ENCODE results near the gene ATAD2B. TPM values are rescaled to one million over a fixed set of nuclear protein-coding genes. Genes with fewer than 3 reads are reported as not detected.

Gene ATAD2B
- polyA plus RNA-seq, 1 of the 3 experiments (the other 2 are of a cell fraction), result 1.3 TPM

GRCh38 chr2:23926750-23927571 lies at the start of gene ATAD2B (continued):
- TF ChIP-seq RCOR1 (IDR thresholded peaks at IDR 0.05; ENCODE audit: low read length), result peak; percentile 75
- peak; percentile 90 for TF ChIP-seq POLR2AphosphoS5 (IDR thresholded peaks at IDR 0.05; ENCODE audit: low read depth, low read length)
- TF ChIP-seq TAF1 (IDR thresholded peaks at IDR 0.05; ENCODE audit: borderline replicate concordance, low read depth, low read length), result peak; percentile 85
- no peak; the same call in 1 of the 2 replicates for TF ChIP-seq ELF1 (IDR thresholded peaks at IDR 0.05)
- peak; percentile 47; the same call in 1 of the 2 replicates for TF ChIP-seq REST (IDR thresholded peaks at IDR 0.05; ENCODE audit: low read depth, low read length)
- TF ChIP-seq SMC3 (IDR thresholded peaks at IDR 0.05; ENCODE audit: low read depth, low read length), result peak; percentile 85
- TF ChIP-seq FOXM1 (IDR thresholded peaks at IDR 0.05; ENCODE audit: low read depth), result no peak
- TF ChIP-seq PBX3 (IDR thresholded peaks at IDR 0.05), result peak; percentile 17; the same call in 1 of the 2 replicates

GRCh38 chr2:23967846-23968245 lies 40.9 kb upstream of the ATAD2B start:
- peaks cover 14% of the 10 kb centered on the region; the same call in 1 of the 2 replicates for H3K79me2 ChIP-seq (ENCODE audit: insufficient read depth)
- peaks cover 0 to 5% of the 10 kb centered on the region in 2 experiments for H3K36me3 ChIP-seq (replicated peaks in 1 of 2; ENCODE audit: control insufficient read depth in 1 of 2, insufficient read depth in 2 of 2, low read length in 1 of 2)
- H3K27me3 ChIP-seq (ENCODE audit: insufficient read depth), result no peaks in the 10 kb centered on the region
- H3F3A ChIP-seq (replicated peaks; ENCODE audit: insufficient read depth), result peaks cover 4% of the 10 kb centered on the region
- no peak overlapping the region for H3K4me2 ChIP-seq
- 95% methylated on average over 4 of the region's 4 CpGs for WGBS (ENCODE audit: low lambda C conversion rate)
- H3K27ac ChIP-seq (ENCODE audit: low read depth in 2 of 2, low read length in 1 of 2), result no peak overlapping the region
- no peaks in the 10 kb centered on the region for H4K20me1 ChIP-seq (ENCODE audit: insufficient read depth)
- H3K4me3 ChIP-seq (ENCODE audit: low read depth in 2 of 2, low read length in 1 of 2), result no peak overlapping the region
- no peaks in the 10 kb centered on the region for H3K4me1 ChIP-seq (ENCODE audit: control insufficient read depth in 1 of 2, insufficient read depth in 2 of 2, low read depth in 1 of 2, low read length in 1 of 2)
- TF ChIP-seq RFX5 (IDR thresholded peaks at IDR 0.05; ENCODE audit: low read length), result no peak
- TF ChIP-seq IRF3 (IDR thresholded peaks at IDR 0.05; ENCODE audit: low read depth, low read length), result no peak
- no peak for TF ChIP-seq GATA2 (CRISPR knock-in tag; IDR thresholded peaks at IDR 0.05)
- no peak for TF ChIP-seq REST (IDR thresholded peaks at IDR 0.05; ENCODE audit: low read depth, low read length)
- TF ChIP-seq GABPA (IDR thresholded peaks at IDR 0.05; ENCODE audit: low read depth), result no peak
- no peak for TF ChIP-seq USF2 (IDR thresholded peaks at IDR 0.05; ENCODE audit: borderline replicate concordance, low read depth, low read length)
- TF ChIP-seq MXI1 (IDR thresholded peaks at IDR 0.05; ENCODE audit: low read depth, low read length), result no peak
- TF ChIP-seq SIN3A (IDR thresholded peaks at IDR 0.05; ENCODE audit: borderline replicate concordance, low read depth, low read length), result no peak
- TF ChIP-seq CHD2 (IDR thresholded peaks at IDR 0.05; ENCODE audit: low read length, partially characterized antibody), result no peak
- no peak for TF ChIP-seq JUND (IDR thresholded peaks at IDR 0.05)
- no peak overlapping the region for H3K9ac ChIP-seq
- no peaks in the 10 kb centered on the region for H3K9me2 ChIP-seq
- no peak overlapping the region for H2AFZ ChIP-seq (ENCODE audit: low read depth)
- no peaks in the 10 kb centered on the region for H3K9me3 ChIP-seq
- DNase-seq, result no peak
- ChIA-PET POLR2A (no interaction called here), CTCF (interaction anchor here (1.0 kb wide), 1 partner anchor 27 kb away, joined by 4 read pairs; the partner anchor contains the start of gene UBXN2A)
